RWPE2 (cell line): ENCODE data around the gene EML2.
A peak's percentile ranks its signal among the peaks of the same experiment; 100 is the strongest.

Experiments used
- ATAC-seq: fragments of 200-7000 bp; cut with Tn5 transposase; 3 replicates; pipeline ENCODE4 v1.9.1; 2021; ENCODE audit warnings: low read depth
- DNase-seq: peaks from one replicate; pipeline ENCODE4 v3.0.0-alpha.2; 2020; ENCODE audit warnings: low spot score
- H3K27ac ChIP-seq: fragments of 450-650 bp; 2 replicates; pipeline ENCODE4 v1.5.1; 2017; ENCODE audit warnings: mild to moderate bottlenecking; ENCODE audit not compliant: poor library complexity, severe bottlenecking
- H3K27me3 ChIP-seq: fragments of 250-450 bp; sonication (Bioruptor Pico); 2 replicates; pipeline ENCODE4 v1.5.1; 2021; ENCODE audit warnings: mild to moderate bottlenecking, moderate library complexity; ENCODE audit not compliant: insufficient read depth, poor library complexity, severe bottlenecking
- H3K36me3 ChIP-seq: fragments of 250-450 bp; sonication (Bioruptor Pico); 2 replicates; pipeline ENCODE4 v1.5.1; 2020; ENCODE audit warnings: low read depth, mild to moderate bottlenecking, moderate library complexity
- H3K4me1 ChIP-seq: fragments of 250-450 bp; sonication (Bioruptor Pico); 2 replicates; pipeline ENCODE4 v1.5.1; 2021; ENCODE audit warnings: mild to moderate bottlenecking, moderate library complexity; ENCODE audit not compliant: insufficient read depth, poor library complexity, severe bottlenecking
- H3K4me3 ChIP-seq: fragments of 250-450 bp; sonication (Bioruptor Pico); 2 replicates; pipeline ENCODE4 v1.5.1; 2021; ENCODE audit warnings: mild to moderate bottlenecking, moderate library complexity; ENCODE audit not compliant: severe bottlenecking
- H3K9me3 ChIP-seq: fragments of 250-450 bp; sonication (Bioruptor Pico); 2 replicates; pipeline ENCODE4 v1.5.1; 2021; ENCODE audit warnings: mild to moderate bottlenecking, moderate library complexity; ENCODE audit not compliant: severe bottlenecking
- CTCF ChIP-seq: fragments of 450-650 bp; IDR thresholded peaks from one replicate; pipeline ENCODE4 v1.5.1; 2017; ENCODE audit warnings: mild to moderate bottlenecking, moderate library complexity; ENCODE audit not compliant: poor library complexity, severe bottlenecking

Gene EML2

DNA sequence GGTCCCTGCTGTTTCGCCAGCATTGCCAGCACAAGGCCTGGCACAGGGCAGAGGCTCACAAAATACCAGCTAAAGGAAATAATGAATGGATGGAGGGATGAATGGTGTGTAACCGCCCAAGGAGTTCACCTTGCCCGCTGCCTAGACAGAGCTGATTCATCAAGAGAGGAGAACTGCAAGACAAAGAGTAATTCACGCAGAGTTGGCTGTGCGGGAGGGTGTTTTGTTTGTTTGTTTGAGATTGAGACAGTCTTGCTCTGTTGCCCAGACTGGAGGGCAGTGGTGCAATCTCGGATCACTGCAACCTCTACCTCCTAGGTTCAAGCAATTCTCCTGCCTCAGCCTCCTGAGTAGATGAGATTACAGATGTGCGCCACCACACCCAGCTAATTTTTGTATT lies 57.6 kb downstream of the EML2 start:
- TF ChIP-seq CTCF: no peak
- Histone ChIP-seq H3K4me3 (no peak overlapping the region), H3K9me3 (no peaks in the 10 kb centered on the region), H3K36me3 (no peaks in the 10 kb centered on the region), H3K4me1 (peaks cover 22% of the 10 kb centered on the region), H3K27me3 (no peaks in the 10 kb centered on the region), H3K27ac (peak overlapping the region; percentile 6)
- DNase-seq (no peak), ATAC-seq (no peak)

DNA sequence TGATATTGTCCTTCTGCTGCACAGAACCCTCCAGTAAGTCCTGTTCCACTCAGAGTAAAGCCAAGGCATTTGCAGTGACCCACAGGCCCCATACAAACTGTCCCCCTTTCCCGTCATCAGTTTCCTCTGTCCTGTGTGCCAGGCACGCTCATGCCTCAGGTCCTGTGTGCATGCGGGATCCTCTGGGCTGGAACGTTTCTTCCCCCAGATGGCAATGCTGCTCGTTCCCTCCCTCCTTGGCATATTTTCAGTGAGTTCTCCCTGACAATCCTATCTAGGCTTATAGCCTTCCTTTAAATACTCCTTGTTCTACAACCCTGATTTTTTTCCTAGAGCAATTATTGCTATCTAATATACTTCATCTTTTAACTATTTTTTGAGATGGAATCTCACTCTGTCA lies 60.3 kb downstream of the EML2 start:
- Histone ChIP-seq H3K27me3 (no peaks in the 10 kb centered on the region), H3K4me1 (peaks cover 29% of the 10 kb centered on the region), H3K27ac (peak overlapping the region; percentile 99), H3K9me3 (no peaks in the 10 kb centered on the region), H3K4me3 (no peak overlapping the region), H3K36me3 (no peaks in the 10 kb centered on the region; the same call in 1 of the 2 replicates)
- ATAC-seq: no peak
- no peak for TF ChIP-seq CTCF
- DNase-seq: no peak

DNA sequence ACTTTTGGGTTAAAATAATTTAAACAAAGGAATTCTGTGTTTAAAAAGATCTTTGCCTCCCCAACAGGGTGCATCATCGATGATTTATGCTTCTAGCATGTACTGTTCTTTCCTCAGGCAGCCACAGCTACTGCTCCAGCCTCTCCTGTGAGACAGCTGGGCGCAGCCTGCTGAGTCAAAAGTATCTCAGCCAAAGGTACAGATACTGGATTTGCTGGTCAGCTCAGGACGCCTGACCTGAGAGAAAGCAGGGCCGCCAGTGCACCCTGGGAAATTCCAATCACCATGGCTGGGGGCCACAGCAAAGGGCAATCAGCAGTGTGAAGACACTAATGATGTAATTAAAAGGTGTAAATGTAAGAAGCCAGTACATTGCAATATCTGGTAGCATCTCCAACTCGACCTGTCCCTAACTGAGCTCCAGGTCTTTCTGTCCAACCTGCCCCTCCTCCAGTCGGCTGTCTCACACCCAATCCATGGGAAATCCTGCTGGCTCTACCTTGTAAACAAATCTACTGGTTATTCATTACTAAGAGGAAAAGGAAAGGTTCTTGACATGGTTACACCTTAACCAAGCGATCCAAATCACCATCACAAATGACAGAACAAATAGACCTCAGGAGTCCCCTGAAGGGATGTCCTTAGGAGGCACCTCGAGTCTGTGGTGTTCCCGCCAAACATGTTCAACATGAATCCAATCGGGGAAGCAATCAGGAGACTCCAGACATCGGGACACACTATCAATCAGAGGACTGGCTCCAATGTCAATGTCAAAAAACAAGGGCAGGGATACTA lies 61.9 kb downstream of the EML2 start:
- TF ChIP-seq CTCF: no peak
- ATAC-seq (peak; percentile 98), DNase-seq (peak; percentile 93)
- Histone ChIP-seq H3K9me3 (no peaks in the 10 kb centered on the region), H3K27me3 (no peaks in the 10 kb centered on the region), H3K4me1 (peaks cover 29% of the 10 kb centered on the region), H3K4me3 (no peak overlapping the region), H3K36me3 (peaks cover 3% of the 10 kb centered on the region; the same call in 1 of the 2 replicates), H3K27ac (peak overlapping the region; percentile 99)

DNA sequence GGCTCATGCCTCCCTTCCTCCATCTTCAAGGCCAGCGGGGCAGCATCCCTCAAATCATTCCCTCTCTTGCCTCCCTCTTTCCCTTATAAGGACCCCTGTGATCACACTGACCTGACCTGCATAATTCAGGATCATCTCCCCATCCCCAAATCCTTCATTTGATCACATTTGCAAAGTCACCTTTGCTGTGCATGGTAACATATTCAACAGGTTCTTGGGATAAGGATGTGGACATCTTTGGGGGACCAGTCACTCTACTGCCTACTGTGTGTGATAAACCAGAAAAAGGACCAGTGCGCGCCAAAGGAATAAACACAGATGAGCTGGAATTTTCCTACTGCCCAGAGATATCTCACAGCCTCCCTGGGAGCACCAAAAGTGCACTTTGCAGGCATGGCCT lies 62.5 kb downstream of the EML2 start:
- no peak for ATAC-seq
- peaks cover 29% of the 10 kb centered on the region for H3K4me1 ChIP-seq

More for the DNA sequence above, 62.5 kb downstream of the EML2 start:
- Histone ChIP-seq H3K9me3 (no peaks in the 10 kb centered on the region), H3K27me3 (no peaks in the 10 kb centered on the region), H3K4me3 (no peak overlapping the region), H3K36me3 (peaks cover 3% of the 10 kb centered on the region; the same call in 1 of the 2 replicates), H3K27ac (peak overlapping the region; percentile 99)
- DNase-seq: no peak
- TF ChIP-seq CTCF: no peak
